Natural killer cell (primary cell): ENCODE data around the gene NCK1. TPM values are rescaled to one million over a fixed set of nuclear protein-coding genes. Genes with fewer than 3 reads are reported as not detected.

Experiments
- ATAC-seq, 3 donors: fragments of 150-1000 bp in 2 of 3; fragments of 200-7000 bp in 1 of 3; cut with Tn5 transposase; 1 replicate in 1 of 3; 2 replicates in 2 of 3; pipeline ENCODE4 v1.10.0; 2021; ENCODE audit warnings: mild to moderate bottlenecking in 2 of 3, moderate library complexity in 2 of 3
- DNase-seq, 2 donors: peaks; one replicate each; pipeline versions ENCODE4 v3.0.0 to v3.0.0-alpha.2; 2013 to 2021; ENCODE audit warnings: mixed read lengths in 1 of 2
- H3K27ac ChIP-seq: one replicate; pipeline ENCODE4 v1.5.1; 2013; ENCODE audit warnings: mild to moderate bottlenecking, low read length
- H3K27me3 ChIP-seq: one replicate; pipeline ENCODE4 v1.6.1; 2013; ENCODE audit warnings: low read length; ENCODE audit not compliant: control insufficient read depth, insufficient read depth
- H3K36me3 ChIP-seq: one replicate; pipeline ENCODE4 v1.6.1; 2013; ENCODE audit warnings: low read length; ENCODE audit not compliant: control insufficient read depth, insufficient read depth
- H3K4me1 ChIP-seq: one replicate; pipeline ENCODE4 v1.6.1; 2013; ENCODE audit warnings: low read length; ENCODE audit not compliant: control insufficient read depth, insufficient read depth
- H3K4me3 ChIP-seq: one replicate; pipeline ENCODE4 v1.5.1; 2013; ENCODE audit warnings: low read length
- H3K9me3 ChIP-seq: one replicate; pipeline ENCODE4 v1.6.1; 2013; ENCODE audit warnings: low read length; ENCODE audit not compliant: control insufficient read depth, insufficient read depth
- H3K27ac Mint-ChIP-seq, 2 donors: one replicate each; pipeline ENCODE4 v1.8.0; 2022; ENCODE audit warnings: mild to moderate bottlenecking in 2 of 2, mixed read lengths in 2 of 2, moderate library complexity in 1 of 2
- H3K27me3 Mint-ChIP-seq, 2 donors: one replicate each; pipeline ENCODE4 v1.8.0; 2022; ENCODE audit warnings: low read depth in 2 of 2, mixed read lengths in 2 of 2
- H3K36me3 Mint-ChIP-seq: one replicate; pipeline ENCODE4 v1.8.0; 2022; ENCODE audit warnings: mixed read lengths
- H3K4me1 Mint-ChIP-seq, 2 donors: one replicate each; pipeline ENCODE4 v1.8.0; 2022; ENCODE audit warnings: mixed read lengths in 2 of 2
- H3K4me3 Mint-ChIP-seq: one replicate; pipeline ENCODE4 v1.8.0; 2022; ENCODE audit warnings: mild to moderate bottlenecking, moderate library complexity, mixed read lengths
- H3K9me3 Mint-ChIP-seq, 2 donors: one replicate each; pipeline ENCODE4 v1.8.0; 2022; ENCODE audit warnings: mixed read lengths in 2 of 2
- WGBS: methylation state at CpG from one replicate; pipeline ENCODE4 v1.1.7; 2013; ENCODE audit warnings: missing lambda C conversion rate; ENCODE audit not compliant: insufficient coverage; 5-methylcytosine and 5-hydroxymethylcytosine counted together
- intact Hi-C: fragments of 100-400 bp; cut with micrococcal nuclease; formaldehyde crosslinking; loops from one replicate; pipeline ENCODE4 v1.14.2; 2022
- total RNA-seq, 4 donors: library from RNA; stranded (reverse); fragments of 120-200 nt in 1 of 4; gene quantifications; one replicate each; pipeline versions ENCODE4 v1.2.3 to v1.2.4, GENCODE V29; 2013 to 2022
- TF ChIP-seq, protein P1 (sequence below): fragments of 200-600 bp; IDR thresholded peaks from one replicate; pipeline ENCODE4 v1.8.0; 2022; ENCODE audit warnings: antibody characterized with exemption

NCK1 gene
- total RNA-seq, 3 donors from 2014 or later (not counting 1 experiment from before 2014, with no cell fraction given) = 61.2 to 77.9 (median 69.5) TPM

DNA sequence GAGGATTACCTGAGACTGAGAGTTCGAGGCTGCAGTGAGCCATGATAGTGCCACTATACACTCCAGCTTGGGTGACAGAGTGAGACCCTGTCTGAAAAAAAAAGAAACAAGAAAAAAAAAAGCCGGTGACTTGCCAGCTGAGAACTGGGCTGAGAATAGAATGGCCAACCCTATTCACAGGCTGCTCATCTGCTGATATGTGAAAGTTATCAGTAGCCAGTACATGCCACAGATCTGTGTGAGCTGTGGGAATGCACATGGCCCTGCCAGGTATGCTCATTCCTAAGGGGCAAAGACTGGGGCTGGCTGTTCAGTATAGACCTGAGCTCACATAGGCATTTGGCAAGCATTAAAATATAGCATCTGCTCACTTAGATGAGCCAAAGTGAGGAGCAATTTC lies 126.6 kb downstream of the NCK1 start:
- no peaks in the 10 kb centered on the region for H3K27me3 Mint-ChIP-seq
- no peaks in the 10 kb centered on the region for H3K9me3 ChIP-seq
- H3K4me3 Mint-ChIP-seq = no peak overlapping the region
- no peaks in the 10 kb centered on the region for H3K36me3 Mint-ChIP-seq
- no peaks in the 10 kb centered on the region for H3K4me1 Mint-ChIP-seq
- no peak overlapping the region for H3K27ac ChIP-seq
- no peaks in the 10 kb centered on the region for H3K36me3 ChIP-seq
- no peak overlapping the region for H3K4me3 ChIP-seq
- intact Hi-C loops = no loop called here
- DNase-seq (no peak), ATAC-seq (no peak)
- no peaks in the 10 kb centered on the region for H3K27me3 ChIP-seq
- H3K4me1 ChIP-seq = no peaks in the 10 kb centered on the region
- H3K9me3 Mint-ChIP-seq = no peaks in the 10 kb centered on the region
- H3K27ac Mint-ChIP-seq = no peak overlapping the region
- TF ChIP-seq, protein P1, sequence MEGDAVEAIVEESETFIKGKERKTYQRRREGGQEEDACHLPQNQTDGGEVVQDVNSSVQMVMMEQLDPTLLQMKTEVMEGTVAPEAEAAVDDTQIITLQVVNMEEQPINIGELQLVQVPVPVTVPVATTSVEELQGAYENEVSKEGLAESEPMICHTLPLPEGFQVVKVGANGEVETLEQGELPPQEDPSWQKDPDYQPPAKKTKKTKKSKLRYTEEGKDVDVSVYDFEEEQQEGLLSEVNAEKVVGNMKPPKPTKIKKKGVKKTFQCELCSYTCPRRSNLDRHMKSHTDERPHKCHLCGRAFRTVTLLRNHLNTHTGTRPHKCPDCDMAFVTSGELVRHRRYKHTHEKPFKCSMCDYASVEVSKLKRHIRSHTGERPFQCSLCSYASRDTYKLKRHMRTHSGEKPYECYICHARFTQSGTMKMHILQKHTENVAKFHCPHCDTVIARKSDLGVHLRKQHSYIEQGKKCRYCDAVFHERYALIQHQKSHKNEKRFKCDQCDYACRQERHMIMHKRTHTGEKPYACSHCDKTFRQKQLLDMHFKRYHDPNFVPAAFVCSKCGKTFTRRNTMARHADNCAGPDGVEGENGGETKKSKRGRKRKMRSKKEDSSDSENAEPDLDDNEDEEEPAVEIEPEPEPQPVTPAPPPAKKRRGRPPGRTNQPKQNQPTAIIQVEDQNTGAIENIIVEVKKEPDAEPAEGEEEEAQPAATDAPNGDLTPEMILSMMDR = no peak
- WGBS = 83% methylated on average over 2 of the region's 2 CpGs

DNA sequence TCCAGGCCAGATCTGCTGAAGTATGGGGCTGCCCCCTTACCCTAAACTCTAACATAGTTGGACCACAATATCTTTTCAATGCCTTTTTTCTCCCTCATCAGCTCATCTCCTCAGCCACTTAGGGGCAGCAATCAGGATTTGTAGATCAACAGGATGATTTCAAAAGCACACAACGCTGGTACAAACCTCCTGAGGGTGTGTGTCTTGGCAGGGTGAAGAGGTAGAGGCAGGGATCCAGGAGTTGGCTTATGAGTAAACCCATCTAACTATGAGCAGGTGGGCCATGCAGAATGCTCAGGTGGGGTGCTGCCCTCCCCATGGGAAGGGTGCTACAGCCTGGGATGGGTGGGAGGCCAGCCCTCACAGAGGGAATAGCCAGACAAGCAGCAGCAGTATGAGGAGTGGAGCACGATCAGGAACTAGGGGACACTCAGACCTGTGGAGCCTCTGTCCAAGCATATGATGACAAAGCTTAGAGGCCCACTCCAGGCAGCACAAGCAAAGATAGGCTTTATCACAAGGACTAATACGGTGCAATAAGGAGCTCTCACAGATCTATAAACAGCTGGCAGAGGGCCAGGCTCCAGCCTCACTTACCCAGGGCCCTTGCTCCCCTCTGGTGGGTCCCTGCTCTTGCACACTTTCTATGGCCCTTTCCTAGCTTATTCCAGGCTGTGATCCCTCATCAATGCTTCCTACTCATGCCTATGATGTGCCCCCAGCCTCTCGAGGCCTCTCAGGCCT lies 127.9 kb downstream of the NCK1 start:
- TF ChIP-seq, protein P1 = no peak
- Histone ChIP-seq H3K4me3 (no peak overlapping the region), H3K27ac (no peak overlapping the region), H3K27me3 (no peaks in the 10 kb centered on the region), H3K4me1 (no peaks in the 10 kb centered on the region), H3K9me3 (no peaks in the 10 kb centered on the region), H3K36me3 (no peaks in the 10 kb centered on the region)
- no peak overlapping the region for H3K4me3 Mint-ChIP-seq
- no peaks in the 10 kb centered on the region for H3K27me3 Mint-ChIP-seq
- WGBS = 93% methylated on average over 4 of the region's 4 CpGs
- H3K36me3 Mint-ChIP-seq = no peaks in the 10 kb centered on the region
- H3K27ac Mint-ChIP-seq = no peak overlapping the region
- ATAC-seq = peak in 1 of 3 donors; percentile 27
- no peak for DNase-seq
- intact Hi-C loops = no loop called here
- H3K4me1 Mint-ChIP-seq = peaks cover 0 to 2% of the 10 kb centered on the region in 2 donors
- H3K9me3 Mint-ChIP-seq = no peaks in the 10 kb centered on the region

DNA sequence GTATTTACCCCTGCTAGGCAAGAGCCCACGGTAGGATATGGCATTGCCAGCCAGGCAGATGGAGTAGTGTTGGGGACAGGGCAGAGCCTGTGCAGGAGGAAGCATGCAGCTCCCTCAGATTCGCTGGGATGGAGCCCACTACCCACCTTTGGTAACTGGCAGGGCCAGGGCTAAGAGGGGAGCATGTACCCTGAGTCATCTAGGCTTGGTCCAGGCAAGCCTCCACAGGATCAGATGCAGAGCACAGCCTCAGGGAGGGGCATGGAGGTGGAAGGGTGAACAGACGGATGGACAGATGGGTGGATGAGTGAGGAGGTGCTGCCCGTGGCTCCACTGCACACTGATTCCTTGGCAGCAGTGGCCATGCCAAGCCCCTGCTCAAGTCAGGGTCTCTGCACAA lies 128.8 kb downstream of the NCK1 start:
- H3K36me3 Mint-ChIP-seq = no peaks in the 10 kb centered on the region
- H3K27ac Mint-ChIP-seq = no peak overlapping the region
- DNase-seq = no peak
- ATAC-seq = no peak
- no peaks in the 10 kb centered on the region for H3K9me3 ChIP-seq
- H3K27me3 Mint-ChIP-seq = no peaks in the 10 kb centered on the region
- no peaks in the 10 kb centered on the region for H3K27me3 ChIP-seq
- peaks cover 0 to 8% of the 10 kb centered on the region in 2 donors for H3K4me1 Mint-ChIP-seq
- TF ChIP-seq, protein P1 = no peak
- H3K4me1 ChIP-seq = no peaks in the 10 kb centered on the region
- no peaks in the 10 kb centered on the region for H3K9me3 Mint-ChIP-seq
- H3K4me3 ChIP-seq = no peak overlapping the region
- H3K36me3 ChIP-seq = no peaks in the 10 kb centered on the region
- intact Hi-C loops = no loop called here
- no peak overlapping the region for H3K27ac ChIP-seq
- H3K4me3 Mint-ChIP-seq = no peak overlapping the region
- WGBS = 93% methylated on average over 4 of the region's 4 CpGs

DNA sequence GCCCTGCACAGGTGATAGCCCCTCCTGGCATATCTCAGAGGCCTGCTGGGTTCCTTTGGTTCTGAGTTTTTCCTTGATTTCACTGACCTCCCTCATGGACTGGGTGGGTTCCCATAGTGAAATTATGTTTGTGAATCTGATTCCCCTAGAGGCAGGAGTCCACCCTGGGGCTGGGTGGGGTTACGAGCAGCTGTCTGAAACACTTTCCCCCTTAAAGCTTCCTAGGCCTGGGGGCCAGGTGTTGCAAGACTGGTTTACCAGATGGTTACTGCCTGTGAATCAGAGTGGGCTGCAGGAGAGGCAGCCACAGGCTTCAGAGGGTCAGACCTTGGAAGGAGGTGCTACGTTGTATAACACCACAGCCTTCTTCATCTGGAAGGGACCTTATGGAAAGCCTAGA lies 130.1 kb downstream of the NCK1 start:
- H3K4me3 ChIP-seq = no peak overlapping the region
- 93% methylated on average over 2 of the region's 2 CpGs for WGBS
- no peak for ATAC-seq
- DNase-seq = no peak
- Mint-ChIP-seq H3K9me3 (no peaks in the 10 kb centered on the region), H3K4me1 (peaks cover 0 to 16% of the 10 kb centered on the region in 2 donors), H3K27ac (no peak overlapping the region), H3K27me3 (no peaks in the 10 kb centered on the region), H3K4me3 (no peak overlapping the region), H3K36me3 (no peaks in the 10 kb centered on the region)
- H3K36me3 ChIP-seq = no peaks in the 10 kb centered on the region
- no peaks in the 10 kb centered on the region for H3K9me3 ChIP-seq
- H3K27me3 ChIP-seq = no peaks in the 10 kb centered on the region
- intact Hi-C loops = no loop called here
- H3K27ac ChIP-seq = no peak overlapping the region
- no peaks in the 10 kb centered on the region for H3K4me1 ChIP-seq
- TF ChIP-seq, protein P1 = no peak
